C4-2B (cell line): ENCODE measurements around the gene HPS5.

Experiments
- CTCF ChIP-seq: fragments of 450-650 bp; conservative IDR thresholded peaks from 2 replicates; pipeline ENCODE4 v1.5.1; 2017; ENCODE audit warnings: mild to moderate bottlenecking
- ZFX ChIP-seq: fragments of 450-650 bp; IDR thresholded peaks from 2 replicates; pipeline ENCODE4 v1.6.1; 2017

GRCh38 chr11:18313965-18314763, 7.8 kb downstream of the HPS5 start:
- no peak for TF ChIP-seq CTCF
- no peak for TF ChIP-seq ZFX
